GM21528 (cell line): ENCODE data around the gene CST9.
"Not testable (repeated sequence)": the region's sequence is repeated elsewhere in the genome, so short reads cannot be mapped to it uniquely, and the experiment has no call there.

Experiments used
- ATAC-seq: cut with Tn5 transposase; IDR thresholded peaks from one replicate; pipeline ENCODE4 v1.9.1; 2021; ENCODE audit warnings: mild to moderate bottlenecking, moderate library complexity; ENCODE audit not compliant: unreplicated experiment, low FRiP score

The CST9 gene

GRCh38 chr20:23588434-23589403 lies 17.0 kb downstream of the CST9 start:
- ATAC-seq, result no peak

GRCh38 chr20:23587631-23588030 lies 18.1 kb downstream of the CST9 start:
- ATAC-seq, result no peak

GRCh38 chr20:23586735-23587525 lies 18.8 kb downstream of the CST9 start:
- ATAC-seq, result no peak

GRCh38 chr20:23585808-23586734 lies 19.6 kb downstream of the CST9 start:
- no peak for ATAC-seq

GRCh38 chr20:23585449-23585807 lies 20.3 kb downstream of the CST9 start:
- no peak for ATAC-seq

- no peak for ATAC-seq
Measured at GRCh38 chr20:23584434-23585199, 21.1 kb downstream of the CST9 start.

- no peak for ATAC-seq
Measured at GRCh38 chr20:23583526-23583925, 22.2 kb downstream of the CST9 start.

GRCh38 chr20:23582293-23582692 lies 23.4 kb downstream of the CST9 start:
- ATAC-seq, result no peak

GRCh38 chr20:23581833-23582232 lies 23.9 kb downstream of the CST9 start:
- ATAC-seq, result not testable (repeated sequence)

- no peak for ATAC-seq
Measured at GRCh38 chr20:23574977-23575376, 30.7 kb downstream of the CST9 start.

GRCh38 chr20:23570178-23570760 lies 35.4 kb downstream of the CST9 start:
- no peak for ATAC-seq

- ATAC-seq, result no peak
Measured at GRCh38 chr20:23569570-23569969, 36.1 kb downstream of the CST9 start.

GRCh38 chr20:23568971-23569330 lies 36.8 kb downstream of the CST9 start:
- no peak for ATAC-seq

GRCh38 chr20:23568320-23568970 lies 37.3 kb downstream of the CST9 start, which contains the start of gene CST9L:
CST9L (minus strand) TSS chr20:23568484; CDS start chr20:23568450, 34 bp downstream.
- ATAC-seq, result no peak

- ATAC-seq, result no peak
Measured at GRCh38 chr20:23566199-23566932, 39.4 kb downstream of the CST9 start.

GRCh38 chr20:23565503-23566045 lies 40.1 kb downstream of the CST9 start:
- ATAC-seq, result no peak

GRCh38 chr20:23564927-23565326 lies 40.8 kb downstream of the CST9 start:
- ATAC-seq, result no peak
